ENCODE data around the gene PDCD6IP.

DNA sequence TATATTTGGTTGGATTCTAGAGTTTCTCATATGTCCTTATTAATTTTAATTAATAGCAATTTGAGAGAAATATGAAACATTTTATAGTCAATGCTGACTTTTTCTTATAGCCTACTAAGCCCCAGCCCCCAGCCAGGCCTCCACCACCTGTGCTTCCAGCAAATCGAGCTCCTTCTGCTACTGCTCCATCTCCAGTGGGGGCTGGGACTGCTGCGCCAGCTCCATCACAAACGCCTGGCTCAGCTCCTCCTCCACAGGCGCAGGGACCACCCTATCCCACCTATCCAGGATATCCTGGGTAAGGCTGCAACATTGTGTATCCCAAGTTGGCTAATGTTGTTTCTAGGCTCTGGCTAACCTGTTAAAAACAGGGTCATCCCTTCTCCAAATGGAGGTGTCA lies 66.7 kb downstream of the PDCD6IP start:
- TF ChIP-seq, protein P1, sequence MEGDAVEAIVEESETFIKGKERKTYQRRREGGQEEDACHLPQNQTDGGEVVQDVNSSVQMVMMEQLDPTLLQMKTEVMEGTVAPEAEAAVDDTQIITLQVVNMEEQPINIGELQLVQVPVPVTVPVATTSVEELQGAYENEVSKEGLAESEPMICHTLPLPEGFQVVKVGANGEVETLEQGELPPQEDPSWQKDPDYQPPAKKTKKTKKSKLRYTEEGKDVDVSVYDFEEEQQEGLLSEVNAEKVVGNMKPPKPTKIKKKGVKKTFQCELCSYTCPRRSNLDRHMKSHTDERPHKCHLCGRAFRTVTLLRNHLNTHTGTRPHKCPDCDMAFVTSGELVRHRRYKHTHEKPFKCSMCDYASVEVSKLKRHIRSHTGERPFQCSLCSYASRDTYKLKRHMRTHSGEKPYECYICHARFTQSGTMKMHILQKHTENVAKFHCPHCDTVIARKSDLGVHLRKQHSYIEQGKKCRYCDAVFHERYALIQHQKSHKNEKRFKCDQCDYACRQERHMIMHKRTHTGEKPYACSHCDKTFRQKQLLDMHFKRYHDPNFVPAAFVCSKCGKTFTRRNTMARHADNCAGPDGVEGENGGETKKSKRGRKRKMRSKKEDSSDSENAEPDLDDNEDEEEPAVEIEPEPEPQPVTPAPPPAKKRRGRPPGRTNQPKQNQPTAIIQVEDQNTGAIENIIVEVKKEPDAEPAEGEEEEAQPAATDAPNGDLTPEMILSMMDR (IDR thresholded peaks at IDR 0.05): no peak
- no peak for TF ChIP-seq POLR2AphosphoS5 (IDR thresholded peaks at IDR 0.05)

All from prostate gland (tissue), 2 donors.